Ascending aorta (tissue), 2 donors: ENCODE data around the gene KCNJ11. TPM values are rescaled to one million over a fixed set of nuclear protein-coding genes. Genes with fewer than 3 reads are reported as not detected.

Experiments
- DNase-seq, 2 donors: peaks; one replicate each; pipeline ENCODE4 v3.0.0-alpha.2; 2019; ENCODE audit warnings: low spot score in 2 of 2
- H3K27ac ChIP-seq, 2 donors: fragments of 200-600 bp; sonication (generic); one replicate each; pipeline ENCODE4 v1.5.1; 2016 to 2017; ENCODE audit warnings: mild to moderate bottlenecking in 1 of 2
- H3K27me3 ChIP-seq: fragments of 200-600 bp; sonication (generic); one replicate; pipeline ENCODE4 v1.5.1; 2017
- H3K36me3 ChIP-seq, 2 donors: fragments of 200-600 bp; sonication (generic); one replicate each; pipeline ENCODE4 v1.5.1; 2016
- H3K4me1 ChIP-seq, 2 donors: fragments of 200-600 bp; sonication (generic); one replicate each; pipeline ENCODE4 v1.5.1; 2016 to 2017; ENCODE audit warnings: mild to moderate bottlenecking in 1 of 2
- H3K4me3 ChIP-seq, 2 donors: fragments of 200-600 bp; sonication (generic); one replicate each; pipeline ENCODE4 v1.5.1; 2016 to 2017; ENCODE audit warnings: mild to moderate bottlenecking in 1 of 2
- H3K9me3 ChIP-seq, 2 donors: fragments of 200-600 bp; sonication (generic); one replicate each; pipeline ENCODE4 v1.5.1; 2016
- CTCF ChIP-seq, 3 experiments: fragments of 200-600 bp in 2 of 3; fragments of 450-650 bp in 1 of 3; sonication (generic) in 2 of 3; IDR thresholded peaks; one replicate each; pipeline ENCODE4 v1.5.1; 2016 to 2019; ENCODE audit warnings: antibody characterized with exemption in 3 of 3, mild to moderate bottlenecking in 1 of 3, moderate library complexity in 1 of 3
- intact Hi-C: fragments of 100-400 bp; cut with DNase I; formaldehyde crosslinking; loops from one replicate; pipeline ENCODE4 v1.15.1; 2023
- total RNA-seq: library from RNA; depleted of rRNA; stranded (reverse); fragments of >200 nt; gene quantifications from one replicate; pipeline ENCODE4 v1.1.0, GENCODE V29; 2016

KCNJ11 gene
- total RNA-seq, 1 donor from 2014 or later, result not detected

GRCh38 chr11:17350455-17351171, 37.8 kb downstream of the KCNJ11 start:
- TF ChIP-seq CTCF (IDR thresholded peaks at IDR 0.05), result no peak
- no peak for DNase-seq
- no peak overlapping the region for H3K27ac ChIP-seq
- no peaks in the 10 kb centered on the region for H3K36me3 ChIP-seq
- peaks cover 0 to 7% of the 10 kb centered on the region in 2 donors for H3K4me1 ChIP-seq
- no peaks in the 10 kb centered on the region for H3K27me3 ChIP-seq
- intact Hi-C loops, result loop anchor here (1.0 to 10.0 kb wide), 5 partner anchors 74 to 1044 kb away; partner anchors contain the start of genes LDHA, NUCB2, PIK3C2A and RPS13
- no peaks in the 10 kb centered on the region for H3K9me3 ChIP-seq
- H3K4me3 ChIP-seq, result peak overlapping the region in 1 of 2 donors; percentile 98

GRCh38 chr11:17347676-17348075, 40.8 kb downstream of the KCNJ11 start:
- Histone ChIP-seq H3K4me3 (no peak overlapping the region), H3K9me3 (no peaks in the 10 kb centered on the region), H3K27me3 (no peaks in the 10 kb centered on the region), H3K36me3 (no peaks in the 10 kb centered on the region), H3K4me1 (peaks cover 0 to 2% of the 10 kb centered on the region in 2 donors), H3K27ac (no peak overlapping the region)
- no peak for DNase-seq
- no peak for TF ChIP-seq CTCF (IDR thresholded peaks at IDR 0.05)
- intact Hi-C loops, result no loop called here

- no peak for DNase-seq
- intact Hi-C loops, result no loop called here
- Histone ChIP-seq H3K27me3 (no peaks in the 10 kb centered on the region), H3K4me3 (no peak overlapping the region), H3K36me3 (no peaks in the 10 kb centered on the region), H3K27ac (no peak overlapping the region), H3K4me1 (no peaks in the 10 kb centered on the region), H3K9me3 (no peaks in the 10 kb centered on the region)
- no peak for TF ChIP-seq CTCF (IDR thresholded peaks at IDR 0.05)
These were observed 44.6 kb downstream of the KCNJ11 start for GRCh38 chr11:17343907-17344306.

- DNase-seq, result no peak
- Histone ChIP-seq H3K27me3 (no peaks in the 10 kb centered on the region), H3K4me1 (no peaks in the 10 kb centered on the region), H3K36me3 (no peaks in the 10 kb centered on the region), H3K9me3 (no peaks in the 10 kb centered on the region), H3K4me3 (no peak overlapping the region), H3K27ac (no peak overlapping the region)
- intact Hi-C loops, result no loop called here
- no peak for TF ChIP-seq CTCF (IDR thresholded peaks at IDR 0.05)
These were observed 45.2 kb downstream of the KCNJ11 start for GRCh38 chr11:17343257-17343656.

Other genes starting within 250 kb of the KCNJ11 start
- 56.6 TPM for gene PIK3C2A, start 180.7 kb downstream of the KCNJ11 start, total RNA-seq
- gene NUCB2, start 111.9 kb downstream of the KCNJ11 start, total RNA-seq, result 47.8 TPM
- 0.21 TPM for gene NCR3LG1, start 36.9 kb downstream of the KCNJ11 start, total RNA-seq
- not detected for gene ABCC8, start 88.2 kb upstream of the KCNJ11 start, total RNA-seq
- gene USH1C, start 155.8 kb upstream of the KCNJ11 start, total RNA-seq, result not detected
- not detected for gene OTOG, start 158.6 kb upstream of the KCNJ11 start, total RNA-seq